ENCODE measurements around the gene ARRB1. TPM values are rescaled to one million over a fixed set of nuclear protein-coding genes. Genes with fewer than 3 reads are reported as not detected.
A peak's percentile ranks its signal among the peaks of the same experiment; 100 is the strongest.

The ARRB1 gene
- total RNA-seq, 4 donors from 2014 or later: 15.7 to 44.7 (median 27.7) TPM

- H3K9me3 ChIP-seq: no peaks in the 10 kb centered on the region
- H3K27me3 ChIP-seq: no peaks in the 10 kb centered on the region
- H3K4me1 ChIP-seq: peaks cover 10 to 44% of the 10 kb centered on the region in 2 donors
- WGBS, 2 donors: 7 to 9% methylated on average over 36 to 40 of the region's 64 CpGs
- intact Hi-C loops (cut with DNase I): no loop called here
- TF ChIP-seq CTCF (IDR thresholded peaks at IDR 0.05) (no peak), POLR2A (IDR thresholded peaks at IDR 0.05) (no peak)
- peak overlapping the region; percentile 12 to 88 (median 40) for H3K27ac ChIP-seq
- H3K4me3 ChIP-seq (replicated peaks in 1 of 3): peak overlapping the region in 2 of 3 donors; percentile 32 to 63
- DNase-seq: peak; percentile 48 to 49
- no peaks in the 10 kb centered on the region for H3K36me3 ChIP-seq
Measured at GRCh38 chr11:75351791-75352587, 528 bp upstream of the ARRB1 start.

- WGBS, 2 donors: 39 to 54% methylated on average over 12 to 13 of the region's 47 CpGs
- Histone ChIP-seq H3K27ac (peak overlapping the region; percentile 66 to 88 (median 78)), H3K4me3 (replicated peaks in 1 of 3) (peak overlapping the region; percentile 24 to 63 (median 58)), H3K27me3 (no peaks in the 10 kb centered on the region), H3K4me1 (peaks cover 10 to 48% of the 10 kb centered on the region in 2 donors), H3K36me3 (no peaks in the 10 kb centered on the region), H3K9me3 (no peaks in the 10 kb centered on the region)
- DNase-seq: peak; percentile 42 to 49
- intact Hi-C loops (cut with DNase I): no loop called here
- no peak for TF ChIP-seq POLR2A (IDR thresholded peaks at IDR 0.05)
- no peak for TF ChIP-seq CTCF (IDR thresholded peaks at IDR 0.05)
Measured at GRCh38 chr11:75350743-75351540, 519 bp downstream of the ARRB1 start.

- Histone ChIP-seq H3K36me3 (no peaks in the 10 kb centered on the region), H3K9me3 (no peaks in the 10 kb centered on the region), H3K27ac (peak overlapping the region; percentile 58 to 88 (median 66)), H3K4me1 (peaks cover 10 to 48% of the 10 kb centered on the region in 2 donors), H3K27me3 (no peaks in the 10 kb centered on the region), H3K4me3 (replicated peaks in 1 of 3) (peak overlapping the region in 1 of 3 donors; percentile 63)
- intact Hi-C loops (cut with DNase I): no loop called here
- TF ChIP-seq CTCF (IDR thresholded peaks at IDR 0.05) (no peak), POLR2A (IDR thresholded peaks at IDR 0.05) (no peak)
- WGBS, 2 donors: 64 to 69% methylated on average over 9 of the region's 9 CpGs
- DNase-seq: no peak
Measured at GRCh38 chr11:75350122-75350742, 1.2 kb downstream of the ARRB1 start.

GRCh38 chr11:75349521-75350116 lies 1.8 kb downstream of the ARRB1 start:
- WGBS, 2 donors: 72 to 81% methylated on average over 4 of the region's 4 CpGs
- Histone ChIP-seq H3K27ac (peak overlapping the region; percentile 58 to 88 (median 66)), H3K9me3 (no peaks in the 10 kb centered on the region), H3K27me3 (no peaks in the 10 kb centered on the region), H3K4me1 (peaks cover 10 to 48% of the 10 kb centered on the region in 2 donors), H3K4me3 (replicated peaks in 1 of 3) (no peak overlapping the region), H3K36me3 (no peaks in the 10 kb centered on the region)
- intact Hi-C loops (cut with DNase I): no loop called here
- no peak for DNase-seq
- no peak for TF ChIP-seq POLR2A (IDR thresholded peaks at IDR 0.05)
- TF ChIP-seq CTCF (IDR thresholded peaks at IDR 0.05): no peak

Measured in thyroid gland (tissue), 4 donors.